Frontal cortex (tissue), 4 donors: ENCODE measurements around the gene MT1M. TPM values are rescaled to one million over a fixed set of nuclear protein-coding genes. Genes with fewer than 3 reads are reported as not detected.
"Not testable (repeated sequence)": the region's sequence is repeated elsewhere in the genome, so short reads cannot be mapped to it uniquely, and the experiment has no call there.

Source experiments
- DNase-seq, 2 donors: peaks; one replicate each; pipeline ENCODE4 v3.0.0; 2012; ENCODE audit warnings: low spot score in 2 of 2
- FAIRE-seq: peaks from 2 replicates; lab custom pipeline; 2012; peaks lifted over from hg19 to GRCh38; lab: Jason Lieb, UNC
- total RNA-seq: library from RNA; depleted of rRNA; stranded (reverse); fragments of >200 nt; gene quantifications from one replicate; pipeline ENCODE4 v1.2.3, GENCODE V29; 2014
- donor health status: control.
- donor health status: control.
- donor health status: control.

The MT1M gene
- total RNA-seq, 1 donor from 2014 or later: not detected

GRCh38 chr16:56669840-56670619 lies 37.6 kb downstream of the MT1M start:
- FAIRE-seq: no peak
- no peak for DNase-seq

- DNase-seq: no peak
- FAIRE-seq: no peak
These were observed 38.1 kb downstream of the MT1M start for GRCh38 chr16:56670620-56670934.

GRCh38 chr16:56671691-56672090 lies 39.2 kb downstream of the MT1M start:
- not testable (repeated sequence) for DNase-seq, FAIRE-seq

GRCh38 chr16:56672171-56672570 lies 39.7 kb downstream of the MT1M start:
- FAIRE-seq, DNase-seq: not testable (repeated sequence)

- no peak for DNase-seq
These were observed 40.5 kb downstream of the MT1M start for GRCh38 chr16:56672761-56673536.

GRCh38 chr16:56673921-56674320 lies 41.5 kb downstream of the MT1M start:
- DNase-seq (no peak), FAIRE-seq (no peak)

More at GRCh38 chr16:56672761-56673536, 40.5 kb downstream of the MT1M start:
- no peak for FAIRE-seq

- not testable (repeated sequence) for FAIRE-seq, DNase-seq
These were observed 42.1 kb downstream of the MT1M start for GRCh38 chr16:56674570-56674969.

GRCh38 chr16:56675685-56676210 lies 43.3 kb downstream of the MT1M start:
- FAIRE-seq (no peak), DNase-seq (no peak)

- FAIRE-seq (no peak), DNase-seq (no peak)
These were observed 45.0 kb downstream of the MT1M start for GRCh38 chr16:56677474-56677873.

- no peak for FAIRE-seq
These were observed 46.7 kb downstream of the MT1M start for GRCh38 chr16:56679078-56679730.

GRCh38 chr16:56679818-56680217 lies 47.4 kb downstream of the MT1M start:
- FAIRE-seq (no peak), DNase-seq (no peak)

More at GRCh38 chr16:56679078-56679730, 46.7 kb downstream of the MT1M start:
- no peak for DNase-seq

GRCh38 chr16:56681939-56682702 lies 49.7 kb downstream of the MT1M start, which contains the start of gene MT1X:
MT1X (plus strand) TSS chr16:56682470; CDS start chr16:56682541, 71 bp downstream.
- FAIRE-seq: no peak
- DNase-seq: peak; percentile 74 to 87

- no peak for FAIRE-seq
- no peak for DNase-seq
These were observed 50.4 kb downstream of the MT1M start for GRCh38 chr16:56682703-56683397.

Other genes with a start within 250 kb of the MT1M start
- 336 TPM for gene AMFR, start 207.1 kb upstream of the MT1M start, total RNA-seq
- gene NUDT21, start 181.3 kb upstream of the MT1M start, total RNA-seq: 280 TPM
- 26.9 TPM for gene OGFOD1, start 181.1 kb upstream of the MT1M start, total RNA-seq
- 144 TPM for gene BBS2, start 112.6 kb upstream of the MT1M start, total RNA-seq
- gene MT4, start 67.6 kb upstream of the MT1M start, total RNA-seq: not detected
- gene MT3, start 43.1 kb upstream of the MT1M start, total RNA-seq: 7.3 TPM
- 1.6 TPM for gene MT2A, start 24.1 kb upstream of the MT1M start, total RNA-seq
- gene MT1E, start 6.9 kb upstream of the MT1M start, total RNA-seq: 5.7 TPM
- not detected for gene MT1A, start 6.0 kb downstream of the MT1M start, total RNA-seq
- not detected for gene MT1B, start 19.2 kb downstream of the MT1M start, total RNA-seq
- gene MT1F, start 25.3 kb downstream of the MT1M start, total RNA-seq: 1.2 TPM
- not detected for gene MT1G, start 35.4 kb downstream of the MT1M start, total RNA-seq
- not detected for gene MT1H, start 37.2 kb downstream of the MT1M start, total RNA-seq
- 7.7 TPM for gene MT1X, start 49.8 kb downstream of the MT1M start, total RNA-seq
- 219 TPM for gene NUP93, start 97.5 kb downstream of the MT1M start, total RNA-seq
- gene SLC12A3, start 232.5 kb downstream of the MT1M start, total RNA-seq: not detected